ENCODE results near the gene DISC1.

GRCh38 chr1:231933711-231934626 lies 307.4 kb downstream of the DISC1 start:
- no peak for TF ChIP-seq CTCF (IDR thresholded peaks at IDR 0.05; ENCODE audit: insufficient read depth, low read length, poor library complexity, severe bottlenecking)
- no peak for TF ChIP-seq EZH2phosphoT487 (conservative IDR thresholded peaks at IDR 0.05; ENCODE audit: low read length)
